ENCODE measurements around the gene FRG2C. TPM values are rescaled to one million over a fixed set of nuclear protein-coding genes. Genes with fewer than 3 reads are reported as not detected.
"Not testable (repeated sequence)": the region's sequence is repeated elsewhere in the genome, so short reads cannot be mapped to it uniquely, and the experiment has no call there.

The FRG2C gene
- total RNA-seq (2014; rRNA removed; shearing (Covaris generic); ENCODE audit: low replicate concordance), result not detected in 2 replicates

DNA sequence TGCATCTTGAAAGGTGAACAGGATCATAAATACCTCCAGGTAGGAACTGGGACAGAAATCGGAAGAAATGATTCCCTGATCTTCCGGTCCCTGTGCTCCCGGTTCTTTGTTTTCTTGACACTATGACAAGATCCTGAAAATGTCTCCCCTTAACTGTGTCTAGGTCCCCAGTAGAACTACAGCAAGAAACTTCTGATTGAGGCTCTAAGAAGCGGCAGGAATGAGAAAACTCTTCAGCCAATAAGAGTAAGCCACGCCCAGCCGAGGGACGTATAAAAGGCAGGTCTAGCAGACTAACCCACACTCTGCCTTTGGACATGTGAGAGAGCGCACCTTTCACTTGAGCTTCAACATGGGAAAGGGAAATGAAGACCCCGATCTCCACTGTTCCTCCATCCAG, at the start of gene FRG2C:
Gene FRG2C, plus strand, starts transcription at position 301 of the 400 bp plus-strand sequence. Its CDS starts 52 bp downstream, at position 353.
- DNase-seq (ENCODE audit: low read depth); in situ Hi-C loops (cut with HindIII; ENCODE audit: low pct_unique_long_range_greater_than_20kb, low sequenced_read_pairs): not testable (repeated sequence)

GRCh38 chr3:75618666-75619305, 45.3 kb upstream of the FRG2C start:
- DNase-seq (ENCODE audit: low read depth), result peak; percentile 67
- in situ Hi-C loops (cut with HindIII; ENCODE audit: low pct_unique_long_range_greater_than_20kb, low sequenced_read_pairs), result not testable (repeated sequence)

DNA sequence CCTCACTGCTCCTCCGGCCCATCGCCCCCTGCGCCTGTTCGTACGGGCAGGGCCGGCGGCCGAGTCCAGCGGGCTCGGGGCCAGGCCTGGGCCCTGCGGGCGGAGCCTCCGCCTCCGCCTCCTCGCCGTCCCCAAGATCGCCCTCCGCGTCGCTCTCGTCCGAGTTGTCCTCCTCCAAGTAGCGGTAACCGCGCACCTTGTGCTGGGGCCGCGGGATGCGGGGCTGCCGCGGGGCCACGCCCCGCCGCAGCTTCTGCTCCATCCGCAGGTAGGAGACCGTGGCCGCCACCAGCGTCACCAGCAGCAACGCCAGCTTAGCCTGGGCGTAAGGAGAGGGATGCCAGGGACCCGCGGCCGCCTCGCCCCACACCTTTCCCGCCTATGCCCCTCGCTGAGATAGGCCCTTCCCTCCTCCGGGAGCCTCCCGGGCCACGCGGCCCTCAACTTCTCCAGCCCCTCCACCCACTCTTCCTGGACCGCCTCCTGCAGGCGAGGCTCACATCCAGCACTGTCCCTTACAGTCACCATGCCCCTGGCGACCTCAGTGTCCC, 44.6 kb upstream of the FRG2C start:
- peak; percentile 36 for DNase-seq (ENCODE audit: low read depth)
- in situ Hi-C loops (cut with HindIII; ENCODE audit: low pct_unique_long_range_greater_than_20kb, low sequenced_read_pairs), result not testable (repeated sequence)

DNA sequence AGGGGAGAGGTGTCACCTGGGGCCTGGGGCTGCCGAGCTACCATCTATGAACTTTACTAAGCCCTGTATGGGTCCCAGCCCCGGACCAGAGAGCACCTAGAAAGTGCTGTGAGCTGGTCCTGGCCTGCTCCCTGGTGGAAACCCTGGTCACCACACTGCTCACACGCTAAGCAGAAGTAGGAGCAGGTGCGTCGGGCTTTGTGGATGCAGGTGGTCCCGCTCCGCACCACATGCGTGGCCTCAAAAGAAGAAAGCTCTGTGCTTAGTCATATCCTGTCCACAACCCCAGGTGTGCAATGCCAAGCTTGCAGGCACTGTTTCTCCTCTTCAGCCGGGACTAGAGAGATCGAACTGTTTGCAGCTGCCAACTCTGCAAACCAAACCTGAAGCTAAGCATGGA, 42.4 kb upstream of the FRG2C start:
- in situ Hi-C loops (cut with HindIII; ENCODE audit: low pct_unique_long_range_greater_than_20kb, low sequenced_read_pairs), result not testable (repeated sequence)

DNA sequence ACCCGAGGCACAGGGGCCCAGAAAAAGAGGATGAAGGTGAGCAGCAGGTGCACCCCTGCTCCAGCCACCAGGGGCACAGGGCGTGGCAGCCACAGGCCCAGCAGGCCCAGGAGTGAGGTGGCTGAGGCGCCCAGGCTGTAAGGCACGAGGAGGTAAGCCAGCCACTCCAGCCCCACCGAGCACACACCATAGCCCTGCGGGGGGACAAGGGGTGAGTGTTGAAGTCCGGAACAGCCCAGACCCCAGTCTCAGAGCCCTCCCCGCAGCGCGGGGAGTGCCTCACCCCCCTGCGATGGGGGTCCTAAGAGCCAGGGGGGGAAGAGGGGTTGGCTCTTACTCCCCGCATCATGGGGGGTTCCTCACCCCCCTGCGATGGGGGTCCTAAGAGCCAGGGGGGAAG, 40.5 kb upstream of the FRG2C start:
- DNase-seq (ENCODE audit: low read depth); in situ Hi-C loops (cut with HindIII; ENCODE audit: low pct_unique_long_range_greater_than_20kb, low sequenced_read_pairs): not testable (repeated sequence)

More for the DNA sequence above, 42.4 kb upstream of the FRG2C start:
- not testable (repeated sequence) for DNase-seq (ENCODE audit: low read depth)

DNA sequence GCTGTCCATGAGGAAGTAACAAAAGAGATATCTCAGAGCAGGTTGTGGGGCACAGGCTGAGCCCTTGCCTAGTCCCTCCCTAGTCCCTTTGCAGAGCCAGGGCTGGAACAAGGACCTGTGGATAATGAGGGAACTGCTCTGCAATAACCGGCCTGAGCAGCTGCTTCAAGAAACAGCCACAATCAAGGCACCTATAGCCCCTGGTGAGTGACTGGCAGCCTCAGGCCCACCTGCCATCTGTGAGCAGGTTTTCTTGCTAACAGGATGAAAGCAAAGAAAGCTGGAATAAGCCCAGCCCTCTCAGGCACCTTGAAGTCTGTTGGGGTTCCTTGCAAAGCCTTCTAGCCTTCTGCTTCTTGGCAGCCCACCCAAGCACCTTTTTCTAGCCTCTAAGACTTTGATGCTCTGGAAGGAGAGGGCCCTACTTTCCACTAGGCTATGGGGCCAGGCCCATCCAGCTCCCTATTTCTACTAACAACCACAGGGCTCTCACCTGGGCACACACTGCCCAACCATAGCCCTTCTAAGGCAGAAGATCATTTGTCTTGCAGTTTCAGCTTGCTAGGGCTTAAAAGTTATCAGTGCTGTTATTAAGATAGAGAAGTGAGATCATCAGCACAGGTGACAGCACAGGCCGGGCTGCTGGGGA, 33.1 kb upstream of the FRG2C start:
- in situ Hi-C loops (cut with HindIII; ENCODE audit: low pct_unique_long_range_greater_than_20kb, low sequenced_read_pairs), result not testable (repeated sequence)

DNA sequence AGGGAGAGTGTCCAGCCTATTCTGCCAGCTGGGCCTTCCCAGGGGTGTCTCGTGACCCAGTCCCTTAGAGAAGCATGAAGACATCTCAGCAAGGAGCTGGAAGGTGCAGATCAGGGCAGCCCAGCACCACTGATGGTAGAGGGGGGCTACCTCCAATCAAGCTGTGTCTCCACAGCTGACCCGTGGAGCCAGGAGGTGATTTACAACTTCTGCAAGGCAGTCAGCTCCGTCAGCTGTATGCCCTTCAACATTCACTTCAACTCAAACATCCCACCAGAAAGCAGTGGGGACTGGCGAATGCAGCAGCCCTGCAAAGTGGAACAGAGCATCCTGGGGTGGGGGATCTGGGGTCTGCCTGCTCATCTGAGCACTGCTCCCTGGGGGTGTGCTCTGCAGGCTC, 32.6 kb upstream of the FRG2C start:
- DNase-seq (ENCODE audit: low read depth), result no peak
- in situ Hi-C loops (cut with HindIII; ENCODE audit: low pct_unique_long_range_greater_than_20kb, low sequenced_read_pairs), result no loop called here

More for the DNA sequence above, 33.1 kb upstream of the FRG2C start:
- not testable (repeated sequence) for DNase-seq (ENCODE audit: low read depth)

DNA sequence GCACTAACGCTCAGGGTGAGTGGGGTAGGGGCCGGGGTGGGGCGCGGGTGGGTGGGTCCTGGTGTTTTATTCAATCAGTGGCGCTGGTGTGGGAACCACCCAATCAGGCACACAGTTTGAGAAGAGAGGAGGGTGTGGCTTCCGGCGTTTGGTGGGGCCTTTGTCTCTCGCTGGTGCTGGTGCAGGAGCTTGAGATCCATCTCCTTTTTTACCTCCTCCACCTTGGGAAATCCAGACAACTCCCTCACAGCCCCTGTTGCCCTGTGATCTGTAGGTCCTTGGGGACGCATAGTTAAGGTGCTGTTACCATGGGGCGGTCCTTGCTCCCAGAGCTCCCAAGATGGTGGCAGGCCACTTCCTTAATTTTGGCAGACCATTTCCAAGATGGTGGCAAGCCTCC, 25.2 kb upstream of the FRG2C start:
- in situ Hi-C loops (cut with HindIII; ENCODE audit: low pct_unique_long_range_greater_than_20kb, low sequenced_read_pairs); DNase-seq (ENCODE audit: low read depth): not testable (repeated sequence)

GRCh38 chr3:75641107-75641517, 23.0 kb upstream of the FRG2C start:
- in situ Hi-C loops (cut with HindIII; ENCODE audit: low pct_unique_long_range_greater_than_20kb, low sequenced_read_pairs), result not testable (repeated sequence)
- DNase-seq (ENCODE audit: low read depth), result peak; percentile 86

GRCh38 chr3:75643031-75643800, 20.9 kb upstream of the FRG2C start:
- DNase-seq (ENCODE audit: low read depth), result peak; percentile 62
- in situ Hi-C loops (cut with HindIII; ENCODE audit: low pct_unique_long_range_greater_than_20kb, low sequenced_read_pairs), result not testable (repeated sequence)

DNA sequence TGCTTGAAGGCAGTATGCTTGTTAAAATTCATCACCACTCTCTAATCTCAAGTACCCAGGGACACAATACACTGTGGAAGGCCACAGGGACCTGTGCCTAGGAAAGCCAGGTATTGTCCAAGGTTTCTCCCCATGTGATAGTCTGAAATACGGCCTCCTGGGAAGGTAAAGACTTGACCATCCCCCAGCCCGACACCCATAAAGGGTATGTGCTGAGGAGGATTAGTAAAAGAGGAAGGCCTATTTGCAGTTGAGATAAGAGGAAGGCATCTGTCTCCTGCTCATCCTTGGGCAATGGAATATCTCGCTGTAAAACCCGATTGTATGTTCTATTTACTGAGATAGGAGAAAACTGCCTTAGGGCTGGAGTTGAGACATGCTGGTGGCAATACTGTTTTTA, 18.6 kb upstream of the FRG2C start:
- DNase-seq (ENCODE audit: low read depth); in situ Hi-C loops (cut with HindIII; ENCODE audit: low pct_unique_long_range_greater_than_20kb, low sequenced_read_pairs): not testable (repeated sequence)

DNA sequence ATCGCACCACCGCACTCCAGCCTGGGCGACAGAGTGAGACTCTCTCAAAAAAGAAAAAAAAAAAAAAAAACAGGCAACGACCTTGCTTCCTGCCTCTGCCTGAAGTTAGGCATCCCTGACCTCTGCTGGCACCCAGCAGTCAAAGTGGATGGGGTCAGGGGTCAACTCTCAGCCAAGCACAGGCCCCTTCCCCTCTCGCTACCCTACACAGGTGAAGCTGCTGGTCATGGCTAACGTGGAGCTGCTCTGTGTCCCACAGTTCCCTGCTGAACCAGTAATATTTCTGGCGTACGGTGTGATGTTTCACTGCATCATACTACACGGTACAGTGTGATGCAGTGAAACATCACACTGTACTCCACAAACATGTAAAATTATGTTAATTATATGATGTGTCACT, 13.9 kb upstream of the FRG2C start:
- DNase-seq (ENCODE audit: low read depth), result no peak
- in situ Hi-C loops (cut with HindIII; ENCODE audit: low pct_unique_long_range_greater_than_20kb, low sequenced_read_pairs), result no loop called here

DNA sequence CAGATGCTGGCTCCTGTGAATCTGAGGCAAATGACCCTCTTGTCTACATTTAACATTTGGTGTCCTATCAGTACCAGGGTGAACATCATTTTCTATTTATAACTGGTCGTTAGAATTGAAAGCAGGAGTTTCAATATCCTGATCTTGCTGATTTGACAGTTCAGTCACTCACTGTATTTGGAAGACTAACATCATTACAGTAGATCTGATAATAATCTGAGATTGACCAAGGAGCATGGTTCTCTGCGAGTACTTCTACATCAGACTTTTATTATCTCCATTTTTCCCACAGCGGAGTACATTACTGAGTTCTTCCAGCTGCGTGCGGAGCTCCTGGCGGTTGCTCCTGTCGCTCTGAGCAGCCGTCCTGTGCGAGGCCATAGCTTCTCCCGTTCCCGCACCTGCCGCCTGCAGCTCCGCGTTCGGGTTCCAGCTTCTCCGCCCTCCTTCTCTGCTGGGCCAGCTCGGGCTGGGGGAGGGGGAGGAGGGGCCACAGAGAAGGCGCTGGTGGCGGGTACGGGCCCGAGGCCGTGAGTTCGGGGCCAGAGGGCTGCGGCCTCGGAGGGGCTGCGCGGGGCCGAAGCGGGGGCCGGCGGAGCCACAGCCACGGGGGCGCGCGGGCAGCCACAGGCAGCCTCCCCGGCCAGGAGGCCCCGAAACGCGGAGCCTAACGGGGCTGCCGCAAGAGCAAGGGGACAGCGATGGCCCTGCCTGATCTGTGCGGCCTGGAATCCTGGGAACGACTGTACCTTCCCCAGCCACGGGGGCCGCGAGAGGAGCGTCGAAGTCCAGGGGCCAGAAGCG, 8.8 kb upstream of the FRG2C start:
- in situ Hi-C loops (cut with HindIII; ENCODE audit: low pct_unique_long_range_greater_than_20kb, low sequenced_read_pairs); DNase-seq (ENCODE audit: low read depth): not testable (repeated sequence)

DNA sequence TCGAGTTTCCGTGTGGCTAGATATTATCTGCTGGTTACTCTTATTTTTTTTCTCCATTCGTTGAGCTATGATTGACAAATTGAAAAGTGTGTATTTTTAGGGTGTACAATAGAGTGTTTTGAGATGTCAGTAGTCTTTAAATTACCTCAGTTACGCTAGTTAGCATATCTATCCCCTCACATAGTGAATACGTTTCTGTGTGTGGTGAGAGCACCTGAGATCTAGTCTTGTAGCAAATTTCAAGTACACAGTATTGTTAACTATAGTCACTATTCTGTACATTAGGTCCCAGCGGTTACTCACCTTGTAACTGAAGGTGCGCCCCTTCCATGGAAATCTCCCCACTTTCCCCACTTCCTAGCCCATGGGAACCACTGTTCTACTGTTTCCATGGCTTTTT, 8.2 kb upstream of the FRG2C start:
- DNase-seq (ENCODE audit: low read depth); in situ Hi-C loops (cut with HindIII; ENCODE audit: low pct_unique_long_range_greater_than_20kb, low sequenced_read_pairs): not testable (repeated sequence)

DNA sequence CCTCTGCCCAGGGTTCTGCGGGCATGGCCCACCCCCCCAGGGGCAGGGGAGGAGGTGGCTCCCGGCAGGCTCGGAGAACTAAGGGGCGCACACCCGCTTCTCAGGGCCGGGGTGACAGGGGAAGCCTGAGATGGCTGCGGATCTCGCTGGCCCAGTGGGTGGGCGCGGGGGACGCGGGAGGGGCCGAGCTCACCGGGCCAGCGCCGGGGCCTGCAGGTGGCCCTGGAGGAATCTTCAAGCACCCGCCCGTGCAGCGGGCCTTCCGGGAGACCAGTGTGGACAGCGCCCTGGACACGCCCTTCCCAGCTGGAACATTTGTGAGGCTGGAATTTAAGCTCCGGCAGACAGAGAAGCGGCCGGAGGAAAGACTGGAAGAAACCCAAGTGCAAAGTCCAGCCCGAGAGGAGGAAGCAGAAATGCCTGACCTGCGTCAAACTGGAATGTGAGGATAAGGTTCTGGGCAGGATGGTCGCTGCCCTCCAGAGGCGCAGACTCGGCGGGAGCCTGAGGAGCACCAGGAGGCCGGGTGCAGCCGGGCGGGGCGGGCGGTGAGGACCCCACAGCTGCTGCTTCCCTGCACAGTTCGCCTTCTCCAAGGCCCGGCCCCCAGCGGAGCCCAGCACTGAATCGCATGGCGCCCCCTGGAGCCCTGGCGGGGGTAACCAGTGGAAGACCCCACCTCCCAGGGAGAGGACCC, 5.6 kb upstream of the FRG2C start:
- in situ Hi-C loops (cut with HindIII; ENCODE audit: low pct_unique_long_range_greater_than_20kb, low sequenced_read_pairs), result not testable (repeated sequence)
- peak; percentile 67 for DNase-seq (ENCODE audit: low read depth)

DNA sequence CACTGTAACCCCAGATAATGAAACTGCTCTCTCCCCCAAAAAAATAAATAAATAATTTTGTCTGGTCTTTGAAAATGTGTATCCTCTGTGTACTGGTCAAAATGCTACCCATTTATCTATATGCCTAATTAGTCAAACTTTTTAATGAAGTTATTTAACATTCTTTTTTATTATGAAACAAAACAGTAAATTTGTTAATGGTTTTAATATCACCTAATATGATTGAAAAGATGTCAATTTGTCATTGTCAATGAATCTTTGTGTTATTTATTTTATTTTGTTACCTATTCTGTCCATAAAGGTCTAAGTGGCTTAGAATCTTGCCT, 5.1 kb upstream of the FRG2C start:
- in situ Hi-C loops (cut with HindIII; ENCODE audit: low pct_unique_long_range_greater_than_20kb, low sequenced_read_pairs); DNase-seq (ENCODE audit: low read depth): not testable (repeated sequence)

- DNase-seq (ENCODE audit: low read depth); in situ Hi-C loops (cut with HindIII; ENCODE audit: low pct_unique_long_range_greater_than_20kb, low sequenced_read_pairs): not testable (repeated sequence)
These were observed 1.5 kb downstream of the FRG2C start for GRCh38 chr3:75665626-75666025.
